Adipose tissue (tissue), 3 donors: ENCODE results near the gene FGFR2. TPM values are rescaled to one million over a fixed set of nuclear protein-coding genes. Genes with fewer than 3 reads are reported as not detected.

Source experiments
- H3K27ac ChIP-seq: one replicate; pipeline ENCODE4 v1.5.1; 2013; ENCODE audit warnings: low read depth, low read length
- WGBS, 3 donors: extraction: QIAGEN DNeasy Blood & Tissue Kit; methylation state at CpG; one replicate each; pipeline ENCODE4 v1.1.7; 2013; 5-methylcytosine and 5-hydroxymethylcytosine counted together
- polyA plus RNA-seq, 3 donors: library from polyadenylated mRNA; stranded (reverse); fragments of 200-250 nt; gene quantifications; one replicate each; pipeline ENCODE4 v1.2.3, GENCODE V29; 2013
- donor health status: healthy with polysubstance abuse.
- donor health status: Bipolar disorder and iron deficiency.
- donor health status: healthy.

FGFR2 gene
- polyA plus RNA-seq, 3 donors, result 0.67 to 13.5 (median 1.1) TPM

DNA sequence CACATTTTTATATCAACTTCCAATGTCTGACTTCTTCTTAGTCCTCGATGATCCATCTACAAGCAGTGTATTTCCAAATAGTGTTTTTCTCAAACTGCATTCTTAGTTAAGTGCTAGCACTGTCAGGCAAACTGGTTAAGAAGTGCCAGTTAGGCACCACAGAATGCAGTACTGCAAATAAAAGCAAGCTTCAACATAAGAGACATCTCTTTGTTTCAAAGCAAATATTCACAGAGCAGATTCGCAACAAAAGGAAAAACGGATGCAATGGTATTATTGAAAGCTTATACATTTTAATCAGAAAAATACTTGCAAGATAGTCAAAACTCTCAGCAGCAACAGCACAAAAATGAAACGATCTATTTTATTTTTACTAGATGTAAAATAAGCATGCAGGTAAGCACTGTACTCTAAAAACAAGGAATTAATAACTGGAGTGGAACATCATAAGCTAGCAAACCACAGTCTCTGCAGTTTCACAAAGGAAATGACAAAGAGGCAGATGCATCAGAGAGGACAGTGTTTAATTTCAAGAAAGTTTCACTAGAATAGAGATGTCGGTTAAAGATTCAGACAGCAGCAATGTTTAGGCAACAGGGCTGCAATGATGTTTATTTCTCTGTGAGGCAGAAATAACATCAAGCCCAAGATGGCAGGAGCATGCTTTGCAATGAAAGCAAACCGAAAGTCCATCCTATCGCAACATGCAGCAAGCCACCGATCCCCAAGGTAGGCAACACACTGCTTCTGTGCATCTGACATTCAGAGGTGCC lies 82.0 kb downstream of the FGFR2 start:
- 66 to 88% (median 79%) methylated on average over 8 of the region's 8 CpGs for WGBS, 3 donors
- H3K27ac ChIP-seq, result no peak overlapping the region

DNA sequence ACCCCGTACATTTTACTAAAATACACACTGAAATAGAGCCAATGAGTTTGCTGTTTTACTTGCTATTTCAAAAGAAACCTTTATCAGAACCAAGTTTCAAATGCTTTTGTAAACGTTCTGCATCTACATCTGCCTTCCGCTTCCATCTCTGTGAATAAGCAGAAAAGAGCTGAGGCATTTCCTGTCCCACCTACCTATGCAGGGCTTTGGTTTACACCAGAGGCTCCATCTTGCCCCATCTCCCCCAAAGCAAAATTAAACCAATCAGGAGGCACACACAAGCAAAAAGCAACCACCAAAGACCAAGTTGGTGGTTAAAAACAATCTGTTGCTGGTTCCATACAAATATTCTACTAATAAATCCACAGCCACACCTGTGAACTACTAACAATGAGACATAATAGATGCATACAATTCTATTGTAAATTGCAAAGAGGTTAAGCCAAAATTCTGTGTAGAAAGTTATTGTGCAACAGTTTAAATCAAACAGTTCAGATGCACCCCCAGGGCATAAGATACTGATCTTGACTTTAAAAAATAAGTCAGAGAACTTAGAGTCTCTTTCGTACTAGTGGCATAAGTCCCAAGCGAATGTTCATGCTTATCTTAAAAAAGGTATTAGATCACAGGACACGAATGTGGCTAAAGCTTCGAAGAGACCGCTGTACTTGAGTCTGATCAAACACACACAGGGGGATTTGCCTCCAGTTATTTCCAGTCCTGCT lies 83.9 kb downstream of the FGFR2 start:
- no peak overlapping the region for H3K27ac ChIP-seq
- WGBS, 3 donors, result 79 to 83% (median 80%) methylated on average over 8 of the region's 8 CpGs

DNA sequence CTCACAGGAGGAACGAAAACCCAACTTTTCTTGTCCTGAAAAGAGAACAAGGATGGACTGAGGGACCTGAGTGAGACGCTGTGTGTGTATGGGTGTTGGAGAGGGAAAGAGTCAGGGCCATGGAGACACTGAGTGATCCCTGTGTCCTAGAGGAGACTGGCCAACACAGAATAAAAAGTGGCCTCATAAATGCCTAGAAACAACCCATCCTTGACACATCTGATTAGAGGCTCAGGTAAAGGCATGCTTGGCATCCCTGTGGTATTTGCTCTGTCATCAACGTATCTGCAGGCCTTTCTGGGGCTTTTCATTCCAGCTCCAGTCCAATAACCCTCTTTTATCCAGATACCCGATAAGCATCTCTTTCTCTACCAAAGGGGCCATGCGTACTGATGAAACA lies 86.3 kb downstream of the FGFR2 start:
- WGBS, 3 donors, result 64 to 89% (median 84%) methylated on average over 5 of the region's 5 CpGs

DNA sequence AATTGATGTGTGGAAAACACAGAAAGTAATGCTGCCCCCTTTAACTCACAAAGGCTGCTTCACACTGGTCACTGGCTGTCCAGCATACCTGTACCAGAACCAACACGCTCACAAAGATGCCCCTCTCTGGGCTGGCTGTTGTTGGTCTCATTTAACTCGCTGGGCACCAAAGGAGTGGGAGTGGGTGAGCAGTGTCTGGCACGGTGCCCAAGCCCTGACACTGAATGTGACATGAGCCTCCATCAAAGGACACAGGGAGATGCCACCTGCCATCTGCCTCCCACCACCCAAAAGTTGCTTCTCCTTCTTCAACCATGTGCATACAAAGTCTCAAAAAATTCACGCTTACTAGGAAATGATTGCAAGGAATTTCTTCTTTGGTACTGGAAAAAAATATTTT lies 86.8 kb downstream of the FGFR2 start:
- no peak overlapping the region for H3K27ac ChIP-seq
- 77 to 89% (median 86%) methylated on average over 4 of the region's 4 CpGs for WGBS, 3 donors

More for the DNA sequence above, 86.3 kb downstream of the FGFR2 start:
- H3K27ac ChIP-seq, result no peak overlapping the region

DNA sequence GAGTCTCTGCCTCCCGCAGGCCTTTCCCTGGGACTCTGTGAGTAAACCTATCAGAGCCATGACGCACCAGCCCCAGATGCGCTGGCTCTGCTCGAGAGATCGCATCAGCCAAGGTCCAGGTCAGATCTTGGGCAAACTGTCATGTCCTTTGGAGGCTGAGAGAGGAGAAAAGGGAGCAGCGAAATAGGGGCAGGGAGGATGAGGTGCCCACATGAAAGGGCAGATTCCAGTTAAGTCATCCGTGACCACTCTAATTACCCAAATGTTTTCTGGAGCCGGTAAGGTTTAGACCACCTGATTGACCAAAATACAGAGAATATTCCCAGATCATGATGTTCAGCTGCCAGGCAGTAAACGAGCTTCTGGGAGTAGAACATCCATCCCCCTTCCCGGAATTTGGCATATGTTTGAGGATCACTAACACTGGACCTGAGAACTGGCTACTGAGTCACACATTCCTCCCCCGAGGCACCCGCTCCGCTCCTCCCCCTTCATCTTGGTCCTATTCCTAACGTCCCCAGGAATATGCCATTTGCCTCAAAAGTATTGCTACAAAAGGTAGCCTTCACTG lies 88.0 kb downstream of the FGFR2 start:
- no peak overlapping the region for H3K27ac ChIP-seq
- WGBS, 3 donors, result 80 to 91% (median 87%) methylated on average over 14 of the region's 14 CpGs

DNA sequence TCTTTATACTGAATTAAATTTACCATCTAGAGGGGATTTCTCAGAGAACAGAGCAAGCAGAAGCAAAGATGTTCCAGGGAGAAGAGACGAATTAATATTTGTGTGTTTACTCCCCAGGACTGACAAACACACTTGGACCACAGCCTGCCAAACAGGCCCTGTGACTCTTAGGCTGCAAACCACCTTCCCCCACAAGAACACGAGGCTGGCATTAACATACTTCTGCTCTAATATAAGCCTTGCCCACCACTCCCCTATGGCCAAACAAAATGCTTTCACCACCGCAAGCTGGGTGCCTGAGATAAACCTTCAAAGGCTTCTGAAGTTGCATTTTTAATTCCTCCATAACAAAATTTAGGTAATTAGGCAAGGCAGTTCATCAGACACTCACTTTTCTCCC lies 88.4 kb downstream of the FGFR2 start:
- 67 to 84% (median 83%) methylated on average over 3 of the region's 3 CpGs for WGBS, 3 donors
- H3K27ac ChIP-seq, result no peak overlapping the region

DNA sequence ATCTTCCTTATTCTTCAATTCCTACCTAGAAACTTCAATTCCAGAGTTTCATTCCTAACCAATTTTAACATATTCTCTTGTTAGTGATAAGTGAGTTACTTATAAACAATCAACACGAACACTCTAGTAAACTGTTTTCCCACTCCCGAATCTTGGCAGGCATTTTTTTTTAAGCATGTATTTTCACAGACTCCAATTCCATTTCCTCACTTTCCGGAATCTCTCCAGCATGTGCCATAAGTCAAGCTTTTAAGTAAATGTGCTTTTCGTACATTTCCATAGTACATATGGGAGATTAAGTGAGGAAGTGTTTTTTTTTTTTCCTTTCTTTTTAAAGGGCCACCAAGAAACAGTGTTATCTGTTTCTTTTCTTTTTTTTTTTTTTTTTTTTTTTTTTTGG lies 89.1 kb downstream of the FGFR2 start:
- 47 to 55% (median 54%) methylated on average over 4 of the region's 4 CpGs for WGBS, 3 donors
- H3K27ac ChIP-seq, result no peak overlapping the region

DNA sequence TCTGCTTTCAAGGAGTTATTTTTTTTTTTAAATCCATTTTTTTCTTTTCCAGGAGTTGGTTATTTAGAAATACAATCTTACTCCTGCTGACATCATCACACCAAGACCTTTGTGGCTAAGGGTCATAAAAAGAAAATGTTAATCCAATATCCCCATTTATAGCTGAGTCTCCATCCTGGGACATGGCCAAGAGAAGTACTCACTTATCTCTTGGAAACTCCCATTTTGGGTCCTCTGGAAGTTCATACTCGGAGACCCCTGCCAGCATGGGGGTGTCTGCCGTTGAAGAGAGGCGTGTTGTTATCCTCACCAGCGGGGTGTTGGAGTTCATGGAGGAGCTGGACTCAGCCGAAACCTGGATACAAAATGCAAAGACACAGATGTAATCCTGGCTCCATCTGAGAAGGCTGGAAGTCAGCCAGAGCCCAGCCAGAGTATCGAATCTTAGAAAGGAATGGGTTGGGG lies 94.6 kb downstream of the FGFR2 start:
- 56 to 76% (median 60%) methylated on average over 6 of the region's 6 CpGs for WGBS, 3 donors
- H3K27ac ChIP-seq, result no peak overlapping the region

DNA sequence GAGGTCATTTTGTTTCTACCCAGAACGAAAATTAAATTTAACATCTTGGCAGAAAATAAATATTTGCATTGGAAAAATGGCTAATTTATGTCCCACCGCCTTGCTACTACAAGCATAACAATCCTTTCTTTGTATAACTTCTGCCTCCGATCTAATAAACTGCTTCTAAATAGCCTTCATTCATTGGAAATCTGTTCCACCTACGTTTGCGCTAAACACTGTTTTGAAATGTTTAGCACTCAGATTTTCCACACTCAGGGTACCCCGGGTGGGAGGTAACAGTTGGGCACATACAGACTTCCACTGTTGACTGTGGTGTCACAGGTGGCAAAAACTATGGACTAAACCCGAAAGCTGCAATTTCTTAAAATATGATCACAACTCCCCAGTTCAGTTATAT lies 96.4 kb downstream of the FGFR2 start:
- no peak overlapping the region for H3K27ac ChIP-seq
- WGBS, 3 donors, result 28 to 88% (median 86%) methylated on average over 7 of the region's 7 CpGs

DNA sequence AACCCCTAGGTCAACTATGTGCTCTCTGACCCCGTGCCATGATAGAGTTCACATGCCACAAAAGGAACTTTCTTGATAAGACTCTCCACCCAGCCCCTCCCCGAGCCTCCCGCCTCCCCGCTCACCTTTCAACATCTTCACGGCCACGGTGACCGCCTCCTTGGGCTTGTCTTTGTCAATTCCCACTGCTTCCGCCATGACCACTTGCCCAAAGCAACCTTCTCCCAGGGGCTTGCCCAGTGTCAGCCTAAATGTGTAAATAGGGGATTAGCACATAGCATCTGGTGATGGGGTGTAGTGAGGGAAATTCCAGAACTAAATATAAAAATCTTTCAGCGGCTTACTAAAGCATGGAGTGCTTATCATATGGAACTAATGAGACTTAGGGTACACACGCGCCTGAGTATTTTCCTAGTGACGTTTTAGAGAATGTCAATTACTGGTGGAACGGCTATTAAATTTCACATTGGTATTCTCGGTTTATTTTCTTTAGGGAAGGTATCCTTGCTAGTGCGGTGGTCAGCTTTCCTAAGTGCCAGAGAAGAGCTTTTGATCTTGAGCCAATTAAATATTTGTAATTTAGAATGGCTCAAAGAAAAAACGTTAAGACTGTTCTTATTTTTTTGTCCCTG lies 97.4 kb downstream of the FGFR2 start:
- 56 to 79% (median 79%) methylated on average over 16 of the region's 16 CpGs for WGBS, 3 donors
- H3K27ac ChIP-seq, result no peak overlapping the region

DNA sequence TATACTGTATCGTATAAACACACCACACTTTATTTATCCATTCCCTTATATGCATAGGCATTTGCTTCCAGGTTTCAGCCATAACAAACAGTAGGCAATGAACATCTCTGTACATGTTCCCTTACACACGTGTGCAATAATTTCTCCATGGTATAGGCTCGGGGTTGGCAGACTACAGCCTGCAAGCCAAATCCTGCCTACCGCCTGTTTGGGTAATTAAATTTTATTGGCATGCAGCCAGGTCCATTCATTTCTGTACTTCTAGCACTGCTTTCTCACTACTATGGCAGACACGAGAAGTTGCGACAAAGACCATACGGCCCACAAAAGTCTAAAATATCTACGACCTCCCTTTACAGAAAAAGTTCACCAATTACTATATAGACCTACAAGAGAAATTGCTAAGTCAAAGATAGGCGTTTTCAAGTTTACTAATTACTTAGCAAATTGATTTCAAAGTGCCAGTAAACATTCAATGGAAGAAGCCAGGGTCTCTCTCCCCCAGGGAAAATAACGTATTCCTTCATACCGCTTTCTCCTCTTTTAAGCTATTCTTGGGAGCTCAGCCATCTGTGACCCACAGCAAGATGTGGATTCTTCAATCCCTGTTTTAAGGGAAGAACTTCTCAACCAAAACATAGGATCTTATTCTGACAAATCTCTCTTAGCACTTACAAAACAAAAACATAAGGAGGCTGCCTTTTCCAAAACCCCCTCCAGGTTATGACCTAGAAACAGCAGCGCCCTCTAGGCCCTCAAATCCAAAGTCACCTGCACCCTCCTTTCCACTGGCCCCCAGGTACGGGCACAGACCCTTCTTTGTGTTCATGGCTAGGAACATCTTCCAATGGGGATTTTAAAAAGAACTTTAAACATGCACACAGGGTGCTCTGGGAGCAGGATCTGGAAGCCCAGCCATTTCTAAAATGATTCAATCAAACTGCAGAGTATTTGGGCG lies 100.5 kb downstream of the FGFR2 start:
- H3K27ac ChIP-seq, result no peak overlapping the region
- 65 to 84% (median 77%) methylated on average over 14 of the region's 14 CpGs for WGBS, 3 donors

DNA sequence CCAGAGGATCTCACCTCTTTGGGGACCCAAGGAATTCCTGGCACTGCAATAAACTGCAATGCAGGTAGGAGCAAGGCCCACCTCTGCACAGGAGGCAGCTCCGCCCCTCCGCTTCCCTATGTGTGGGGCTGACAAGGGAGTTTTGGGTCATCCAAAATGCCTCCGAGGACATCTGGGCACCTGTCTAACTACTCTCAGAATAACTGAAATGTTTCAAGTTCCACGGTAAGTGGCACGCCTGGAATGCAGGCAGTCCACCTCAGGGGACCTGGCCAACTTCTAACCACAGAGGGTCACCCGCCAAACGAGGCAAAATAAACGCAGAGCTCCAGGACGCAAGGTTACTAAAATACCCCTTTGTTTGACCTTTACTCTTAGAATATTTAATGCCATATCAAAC lies 102.5 kb downstream of the FGFR2 start:
- H3K27ac ChIP-seq, result no peak overlapping the region
- 57 to 87% (median 77%) methylated on average over 9 of the region's 9 CpGs for WGBS, 3 donors

DNA sequence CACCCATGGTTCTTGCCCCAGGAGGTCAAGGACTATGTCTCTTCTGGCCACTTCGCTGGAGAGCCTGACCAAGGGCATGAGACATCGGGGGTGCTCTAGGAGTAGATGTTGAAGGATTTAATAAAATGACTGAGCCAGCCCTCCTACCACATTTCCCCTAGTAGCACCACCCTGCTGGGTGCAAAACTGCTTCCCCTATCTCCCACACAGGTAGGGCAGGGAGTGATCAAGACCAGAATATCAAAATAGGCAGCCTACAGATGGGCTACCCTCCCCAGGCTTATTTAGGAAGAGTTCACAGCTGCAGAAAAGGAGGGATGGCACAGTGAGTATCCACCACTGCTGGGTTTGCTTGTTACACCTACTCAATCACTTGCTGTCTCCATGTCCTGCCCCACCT lies 103.9 kb downstream of the FGFR2 start:
- H3K27ac ChIP-seq, result no peak overlapping the region
- WGBS, 3 donors, result 78 to 85% (median 85%) methylated on average over 2 of the region's 2 CpGs

DNA sequence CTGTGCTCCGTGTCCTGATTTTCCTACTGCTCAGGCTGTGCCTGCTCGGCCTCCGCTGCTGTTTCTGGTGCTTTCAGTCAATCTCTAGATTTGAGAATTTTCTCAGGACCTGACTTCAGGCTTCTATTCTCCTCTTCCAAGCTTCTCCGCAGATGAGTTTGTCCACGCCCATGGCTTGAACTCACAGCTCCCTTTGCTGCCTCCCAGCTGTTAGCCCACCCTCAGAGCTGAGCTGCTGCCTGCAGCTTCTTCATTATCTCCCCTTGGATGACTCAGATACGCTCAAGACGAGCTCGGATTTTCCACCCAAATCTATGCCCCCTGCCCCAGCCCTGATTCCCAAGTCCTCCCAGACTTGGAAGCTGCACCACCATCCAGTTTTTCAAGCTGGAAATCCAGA lies 104.7 kb downstream of the FGFR2 start:
- 77 to 83% (median 78%) methylated on average over 8 of the region's 8 CpGs for WGBS, 3 donors

DNA sequence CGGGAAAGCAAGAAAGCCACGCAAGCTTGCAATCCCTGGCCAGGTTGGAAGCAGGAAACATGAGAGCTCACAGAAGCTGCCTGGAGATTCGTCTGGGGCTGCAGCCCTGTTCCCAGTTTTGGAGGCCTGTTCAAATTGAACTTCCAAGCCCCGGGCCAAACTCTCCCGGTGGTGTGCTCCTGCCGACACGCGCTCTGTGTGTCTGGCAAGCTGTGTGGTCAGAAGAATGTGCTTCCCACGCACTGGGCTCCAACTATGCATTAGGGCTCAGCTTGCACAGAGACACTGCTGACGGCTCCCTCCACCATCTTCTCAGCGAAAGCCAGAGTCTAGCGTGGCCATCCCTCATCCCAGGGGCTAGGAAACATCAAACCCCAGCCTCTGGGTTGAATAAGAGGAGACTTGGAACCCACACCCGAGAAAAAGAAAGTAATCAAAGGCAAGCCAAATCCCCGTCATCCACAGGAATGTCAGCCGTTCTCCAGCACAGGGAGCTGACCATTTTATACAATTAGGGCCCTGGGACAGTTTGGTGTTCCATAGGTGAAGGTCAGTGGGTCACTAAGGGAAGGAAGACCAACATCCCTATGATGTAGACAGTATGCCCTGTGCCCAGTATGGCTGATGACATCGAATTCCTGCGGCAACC lies 107.2 kb downstream of the FGFR2 start:
- no peak overlapping the region for H3K27ac ChIP-seq
- WGBS, 3 donors, result 56 to 73% (median 61%) methylated on average over 17 of the region's 17 CpGs

More for the DNA sequence above, 104.7 kb downstream of the FGFR2 start:
- no peak overlapping the region for H3K27ac ChIP-seq

DNA sequence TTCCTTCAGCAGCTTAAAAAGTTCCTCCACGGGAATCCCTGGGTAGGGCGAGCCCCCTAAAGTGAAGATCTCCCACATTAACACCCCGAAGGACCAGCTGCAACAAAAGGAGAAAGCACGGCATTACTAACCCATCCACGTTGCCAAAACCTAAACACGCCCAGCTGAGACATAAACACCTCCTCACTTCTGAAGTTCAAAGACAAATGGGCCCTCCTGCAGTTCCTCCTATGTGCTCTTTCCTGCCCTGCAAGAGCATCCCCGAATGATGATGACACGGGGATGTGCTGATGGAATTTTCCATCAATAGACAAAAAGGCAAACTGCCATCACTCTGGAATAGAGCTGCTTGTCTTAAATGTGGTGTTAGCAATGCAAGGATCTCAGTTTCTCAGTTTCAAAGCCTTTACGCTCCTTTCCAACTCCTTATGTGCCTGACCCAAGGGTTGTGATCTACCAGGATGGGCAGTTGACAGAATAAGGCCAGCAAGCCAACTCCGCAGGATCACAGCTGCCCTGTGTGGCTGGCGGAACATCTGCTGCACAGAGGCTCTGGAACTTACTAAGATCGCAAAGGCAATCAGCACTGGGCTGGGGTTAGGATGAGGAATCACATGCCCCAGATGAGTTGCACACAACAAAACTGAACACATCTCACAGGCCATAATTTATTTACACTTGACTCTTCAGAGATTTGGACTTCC lies 112.7 kb downstream of the FGFR2 start:
- H3K27ac ChIP-seq, result no peak overlapping the region
- 76 to 87% (median 86%) methylated on average over 12 of the region's 12 CpGs for WGBS, 3 donors

DNA sequence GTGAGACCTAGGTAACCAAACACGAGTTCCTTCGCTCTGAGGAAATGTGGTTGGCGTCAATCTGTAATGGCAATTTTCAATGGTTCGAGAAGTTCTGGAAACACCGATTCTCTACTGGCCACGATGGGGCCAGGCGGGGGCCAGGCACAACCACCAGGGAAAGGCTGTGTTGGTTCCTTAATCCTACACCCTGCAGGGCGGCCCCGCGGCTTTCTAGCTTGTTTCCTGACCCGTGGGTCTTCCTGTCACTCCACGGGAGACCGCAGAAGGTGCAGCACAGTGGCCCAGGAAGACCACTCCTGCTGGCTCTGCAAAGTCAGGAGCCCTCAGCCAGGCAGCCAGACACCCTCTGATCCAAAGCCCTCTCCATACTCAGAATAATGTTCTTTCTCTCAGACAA lies 113.4 kb downstream of the FGFR2 start:
- 56 to 76% (median 73%) methylated on average over 12 to 13 of the region's 13 CpGs for WGBS, 3 donors
- no peak overlapping the region for H3K27ac ChIP-seq
